Stomach (tissue), 9 donors: ENCODE data around the gene U2AF1L4. TPM values are rescaled to one million over a fixed set of nuclear protein-coding genes. Genes with fewer than 3 reads are reported as not detected.

Experiments
- DNase-seq, 2 donors: peaks; one replicate each; pipeline versions ENCODE4 v3.0.0 to v3.0.0-alpha.2; 2013 to 2019
- H3K27ac ChIP-seq, 5 donors: fragments of 200-600 bp in 4 of 5; sonication (generic) in 4 of 5; one replicate each; pipeline ENCODE4 v1.5.1; 2013 to 2019; ENCODE audit warnings: mild to moderate bottlenecking in 1 of 5, moderate library complexity in 1 of 5
- H3K27me3 ChIP-seq, 3 donors: fragments of 200-600 bp; sonication (generic); one replicate each; pipeline ENCODE4 v1.5.1; 2017 to 2019; ENCODE audit warnings: mixed run types in 1 of 3
- H3K36me3 ChIP-seq, 4 donors: fragments of 200-600 bp; sonication (generic); 1 replicate in 3 of 4; 2 replicates in 1 of 4; pipeline ENCODE4 v1.5.1; 2016 to 2019
- H3K4me1 ChIP-seq, 4 donors: fragments of 200-600 bp; sonication (generic); one replicate each; pipeline ENCODE4 v1.5.1; 2016 to 2019
- H3K4me3 ChIP-seq, 4 donors: fragments of 200-600 bp; sonication (generic) in 3 of 4; one replicate each; pipeline ENCODE4 v1.5.1; 2016 to 2019; ENCODE audit warnings: mild to moderate bottlenecking in 1 of 4
- H3K9me3 ChIP-seq, 4 donors: fragments of 200-600 bp; sonication (generic); one replicate each; pipeline ENCODE4 v1.5.1; 2016 to 2019
- EP300 ChIP-seq: sonication (generic); formaldehyde crosslinking; IDR thresholded peaks from one replicate; pipeline ENCODE4 v1.6.1; 2017; ENCODE audit warnings: antibody characterized with exemption
- POLR2A ChIP-seq, 4 donors: fragments of 450-650 bp; IDR thresholded peaks; one replicate each; pipeline ENCODE4 v1.6.1; 2016; ENCODE audit warnings: antibody characterized with exemption in 4 of 4, control low read depth in 2 of 4, mild to moderate bottlenecking in 1 of 4, moderate library complexity in 1 of 4
- POLR2AphosphoS5 ChIP-seq, 3 donors: sonication (generic); formaldehyde crosslinking; IDR thresholded peaks; one replicate each; pipeline ENCODE4 v1.6.1; 2016; ENCODE audit warnings: antibody characterized with exemption in 3 of 3
- WGBS, 5 donors: extraction: QIAGEN DNeasy Blood & Tissue Kit in 3 of 5; methylation state at CpG; one replicate each; pipeline versions ENCODE4 v1.1.5 to v1.1.7; 2013 to 2018; 5-methylcytosine and 5-hydroxymethylcytosine counted together
- intact Hi-C: fragments of 100-400 bp; cut with DNase I; formaldehyde crosslinking; loops from one replicate; pipeline ENCODE4 v1.15.1; 2023; ENCODE audit warnings: low total_unique reads
- polyA plus RNA-seq, 3 donors: library from polyadenylated mRNA; stranded (reverse); fragments of 200-250 nt; gene quantifications; one replicate each; pipeline ENCODE4 v1.2.3, GENCODE V29; 2013
- total RNA-seq, 5 donors: library from RNA; depleted of rRNA; stranded (reverse); fragments of >200 nt; gene quantifications; one replicate each; pipeline versions ENCODE4 v1.1.0 to v1.2.3, GENCODE V29; 2014 to 2016
- TF ChIP-seq, protein P1 (sequence below), 7 experiments: fragments of 450-650 bp in 4 of 7; fragments of 200-600 bp in 3 of 7; sonication (generic) in 3 of 7; IDR thresholded peaks; one replicate each; pipeline ENCODE4 v1.5.1; 2016 to 2019; ENCODE audit warnings: antibody characterized with exemption in 7 of 7, control low read depth in 2 of 7, mild to moderate bottlenecking in 1 of 7
- donor health status: healthy with polysubstance abuse.
- donor health status: Bipolar disorder and iron deficiency.
- donor health status: healthy.

Gene U2AF1L4
- total and polyA plus RNA-seq, 8 donors, result 11.4 to 98.0 (median 48.9) TPM

DNA sequence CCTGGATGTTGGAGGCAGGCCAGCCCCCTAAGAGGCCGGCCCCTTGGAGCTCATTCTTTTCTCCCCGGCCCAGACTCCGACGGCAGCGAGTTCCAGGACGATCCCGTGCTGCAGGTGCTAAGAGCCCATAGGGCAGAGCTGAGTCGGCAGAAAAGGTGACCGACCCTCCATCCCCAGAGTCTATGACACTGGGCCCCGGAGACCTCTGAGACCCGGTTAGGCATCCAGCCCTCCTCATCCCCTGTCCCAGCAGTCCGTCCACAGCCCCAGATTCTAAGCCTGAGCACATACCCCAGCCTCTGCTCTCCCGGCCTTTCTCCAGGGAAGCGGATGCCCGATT lies 22.8 kb upstream of the U2AF1L4 start:
- Histone ChIP-seq H3K9me3 (no peaks in the 10 kb centered on the region), H3K27me3 (no peaks in the 10 kb centered on the region), H3K27ac (peak overlapping the region in 1 of 5 donors; percentile 24), H3K4me3 (no peak overlapping the region), H3K36me3 (peaks cover 13 to 60% (median 50%) of the 10 kb centered on the region in 4 donors), H3K4me1 (peaks cover 0 to 9% (median 0%) of the 10 kb centered on the region in 4 donors)
- 49 to 70% (median 68%) methylated on average over 12 to 15 of the region's 15 CpGs for WGBS, 5 donors
- DNase-seq, result no peak
- intact Hi-C loops, result no loop called here
- TF ChIP-seq, protein P1, sequence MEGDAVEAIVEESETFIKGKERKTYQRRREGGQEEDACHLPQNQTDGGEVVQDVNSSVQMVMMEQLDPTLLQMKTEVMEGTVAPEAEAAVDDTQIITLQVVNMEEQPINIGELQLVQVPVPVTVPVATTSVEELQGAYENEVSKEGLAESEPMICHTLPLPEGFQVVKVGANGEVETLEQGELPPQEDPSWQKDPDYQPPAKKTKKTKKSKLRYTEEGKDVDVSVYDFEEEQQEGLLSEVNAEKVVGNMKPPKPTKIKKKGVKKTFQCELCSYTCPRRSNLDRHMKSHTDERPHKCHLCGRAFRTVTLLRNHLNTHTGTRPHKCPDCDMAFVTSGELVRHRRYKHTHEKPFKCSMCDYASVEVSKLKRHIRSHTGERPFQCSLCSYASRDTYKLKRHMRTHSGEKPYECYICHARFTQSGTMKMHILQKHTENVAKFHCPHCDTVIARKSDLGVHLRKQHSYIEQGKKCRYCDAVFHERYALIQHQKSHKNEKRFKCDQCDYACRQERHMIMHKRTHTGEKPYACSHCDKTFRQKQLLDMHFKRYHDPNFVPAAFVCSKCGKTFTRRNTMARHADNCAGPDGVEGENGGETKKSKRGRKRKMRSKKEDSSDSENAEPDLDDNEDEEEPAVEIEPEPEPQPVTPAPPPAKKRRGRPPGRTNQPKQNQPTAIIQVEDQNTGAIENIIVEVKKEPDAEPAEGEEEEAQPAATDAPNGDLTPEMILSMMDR (IDR thresholded peaks at IDR 0.05), result no peak
- no peak for TF ChIP-seq EP300
- TF ChIP-seq POLR2AphosphoS5 (IDR thresholded peaks at IDR 0.05), result no peak
- TF ChIP-seq POLR2A (IDR thresholded peaks at IDR 0.05), result no peak

DNA sequence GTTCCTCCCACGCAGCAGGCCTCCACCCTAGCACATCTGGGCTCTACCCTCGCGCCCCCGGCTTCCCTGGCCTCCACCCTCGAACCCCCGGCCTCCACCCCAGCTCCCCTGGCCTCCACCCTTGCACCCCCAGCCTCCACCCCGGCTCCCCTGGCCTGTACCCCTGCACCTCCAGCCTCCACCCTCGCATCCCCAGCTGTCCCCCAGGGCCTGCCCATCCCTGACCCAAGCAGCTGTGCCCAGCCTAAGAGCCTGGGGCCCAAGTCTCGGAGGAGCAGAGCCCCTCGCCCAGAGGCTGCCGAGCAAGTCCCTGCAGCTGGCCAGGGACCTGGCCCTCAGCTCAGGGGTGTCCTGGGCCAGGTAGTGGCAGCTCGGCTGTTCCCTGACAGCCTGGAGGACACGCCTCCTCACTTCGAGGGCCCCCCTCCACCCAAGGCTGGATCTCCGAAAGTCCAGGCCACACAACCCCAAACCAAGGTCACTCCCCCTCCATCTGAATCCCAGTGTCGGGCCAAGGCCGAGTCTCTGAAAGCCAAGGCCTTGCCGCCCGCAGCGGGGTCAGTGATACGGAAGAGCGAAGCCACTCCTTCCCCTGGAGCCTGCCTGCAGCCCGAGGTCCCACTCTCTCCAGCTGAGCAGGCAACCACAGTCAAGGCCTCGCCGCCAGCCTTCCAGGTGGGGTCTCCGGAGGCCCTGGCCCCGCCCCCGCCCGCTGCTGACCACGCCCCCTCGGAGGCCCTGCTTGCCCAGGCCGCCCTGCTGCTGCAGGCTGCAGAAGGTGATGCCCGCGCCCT lies 22.3 kb upstream of the U2AF1L4 start:
- TF ChIP-seq, protein P1 (IDR thresholded peaks at IDR 0.05), result no peak
- no peak for TF ChIP-seq POLR2A (IDR thresholded peaks at IDR 0.05)
- no peak for TF ChIP-seq POLR2AphosphoS5 (IDR thresholded peaks at IDR 0.05)
- no peak for TF ChIP-seq EP300
- peak overlapping the region in 1 of 5 donors; percentile 24 for H3K27ac ChIP-seq
- 63 to 78% (median 71%) methylated on average over 24 to 34 of the region's 34 CpGs for WGBS, 5 donors

DNA sequence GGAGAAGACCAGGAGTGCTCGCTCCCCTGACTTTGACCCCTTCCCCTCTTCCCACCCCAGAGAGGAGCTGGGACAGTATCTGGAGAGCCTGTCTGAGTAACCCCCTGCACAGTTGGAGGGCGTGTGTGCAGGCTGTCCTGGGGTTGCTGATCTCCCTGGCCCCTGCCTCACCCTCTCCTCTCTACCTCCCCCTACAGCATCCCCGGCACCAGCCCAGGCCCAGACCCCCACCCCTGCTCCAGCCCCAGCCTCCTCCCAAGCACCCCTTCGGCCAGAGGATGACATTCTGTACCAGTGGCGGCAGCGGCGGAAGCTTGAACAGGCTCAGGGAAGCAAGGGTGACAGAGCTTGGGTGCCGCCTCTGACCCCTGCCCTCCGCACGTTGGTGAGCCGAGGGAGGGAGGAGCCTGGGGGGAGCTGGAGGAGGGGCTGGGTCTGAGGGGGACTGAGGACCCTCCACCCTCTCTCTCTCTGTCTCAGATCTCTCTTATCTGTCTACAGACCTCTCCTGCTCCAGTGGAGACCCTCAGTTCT lies 21.4 kb upstream of the U2AF1L4 start:
- Histone ChIP-seq H3K4me1 (peaks cover 0 to 9% (median 0%) of the 10 kb centered on the region in 4 donors), H3K9me3 (no peaks in the 10 kb centered on the region), H3K4me3 (no peak overlapping the region), H3K36me3 (peaks cover 17 to 74% (median 64%) of the 10 kb centered on the region in 4 donors), H3K27me3 (no peaks in the 10 kb centered on the region), H3K27ac (no peak overlapping the region)
- TF ChIP-seq POLR2AphosphoS5 (IDR thresholded peaks at IDR 0.05) (no peak), POLR2A (IDR thresholded peaks at IDR 0.05) (no peak), EP300 (no peak)
- TF ChIP-seq, protein P1 (IDR thresholded peaks at IDR 0.05), result no peak
- 79 to 85% (median 82%) methylated on average over 10 to 11 of the region's 11 CpGs for WGBS, 5 donors
- no peak for DNase-seq
- intact Hi-C loops, result no loop called here

More for the DNA sequence above, 22.3 kb upstream of the U2AF1L4 start:
- Histone ChIP-seq H3K36me3 (peaks cover 13 to 66% (median 56%) of the 10 kb centered on the region in 4 donors), H3K4me1 (peaks cover 0 to 9% (median 0%) of the 10 kb centered on the region in 4 donors), H3K4me3 (no peak overlapping the region), H3K27me3 (no peaks in the 10 kb centered on the region), H3K9me3 (no peaks in the 10 kb centered on the region)
- peak in 1 of 2 donors; percentile 84 for DNase-seq
- intact Hi-C loops, result no loop called here

DNA sequence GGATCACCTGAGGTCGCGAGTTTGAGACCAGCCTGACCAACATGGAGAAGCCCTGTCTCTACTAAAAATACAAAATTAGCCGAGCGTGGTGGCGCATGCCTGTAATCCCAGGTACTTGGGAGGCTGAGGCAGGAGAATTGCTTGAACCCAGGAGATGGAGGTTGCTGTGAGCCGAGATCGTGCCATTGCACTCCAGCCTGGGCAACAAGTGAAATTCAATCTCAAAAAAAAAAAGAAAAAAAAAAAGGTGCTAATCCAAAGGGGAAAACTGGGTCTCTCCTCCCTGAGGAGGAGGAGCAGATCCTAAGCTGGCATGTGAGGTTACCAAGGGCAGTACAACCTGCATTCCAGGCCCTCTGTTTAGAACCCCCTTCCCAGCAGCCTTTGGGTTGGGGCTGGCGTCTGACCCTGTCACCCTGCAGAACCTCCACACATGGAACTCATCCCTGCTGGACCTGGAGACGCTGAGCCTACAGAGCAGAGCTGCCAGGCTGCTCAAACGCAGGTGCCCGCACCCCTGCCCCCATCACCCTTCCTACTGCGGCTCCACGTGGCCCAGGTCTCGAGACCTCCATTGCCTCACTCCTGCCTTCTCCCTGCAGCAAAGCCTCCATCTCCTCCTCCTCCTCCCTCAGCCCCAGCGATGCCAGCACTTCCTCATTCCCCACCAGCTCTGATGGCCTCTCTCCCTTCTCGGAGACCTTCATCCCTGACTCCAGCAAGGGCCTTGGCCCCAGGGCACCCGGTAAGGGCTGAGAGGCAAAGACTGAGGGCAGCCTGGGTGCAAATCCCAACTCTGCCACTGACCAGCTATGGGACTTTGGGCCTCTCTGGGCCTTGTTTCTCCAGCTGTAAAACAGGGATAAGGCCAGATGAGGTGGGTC lies 19.5 kb upstream of the U2AF1L4 start:
- intact Hi-C loops, result no loop called here
- H3K9me3 ChIP-seq, result no peaks in the 10 kb centered on the region
- no peak overlapping the region for H3K4me3 ChIP-seq
- no peak for DNase-seq
- peaks cover 0 to 20% (median 4%) of the 10 kb centered on the region in 4 donors for H3K4me1 ChIP-seq
- 88 to 96% (median 93%) methylated on average over 16 to 17 of the region's 17 CpGs for WGBS, 5 donors
- no peaks in the 10 kb centered on the region for H3K27me3 ChIP-seq
- H3K27ac ChIP-seq, result no peak overlapping the region
- peaks cover 17 to 80% (median 74%) of the 10 kb centered on the region in 4 donors for H3K36me3 ChIP-seq
- TF ChIP-seq EP300 (no peak), POLR2AphosphoS5 (IDR thresholded peaks at IDR 0.05) (no peak), POLR2A (IDR thresholded peaks at IDR 0.05) (no peak)
- TF ChIP-seq, protein P1 (IDR thresholded peaks at IDR 0.05), result no peak
